Right lobe of liver (tissue), 6 donors: Measurements from ENCODE around the gene BMPR2. TPM values are rescaled to one million over a fixed set of nuclear protein-coding genes. Genes with fewer than 3 reads are reported as not detected.
"Not testable (repeated sequence)": the region's sequence is repeated elsewhere in the genome, so short reads cannot be mapped to it uniquely, and the experiment has no call there.

Experiments used
- ATAC-seq, 4 donors: fragments of 200-7000 bp; cut with Tn5 transposase; one replicate each; pipeline ENCODE4 v1.9.1; 2020; ENCODE audit warnings: mild to moderate bottlenecking in 4 of 4, moderate library complexity in 4 of 4
- DNase-seq, 3 donors: peaks; one replicate each; pipeline ENCODE4 v3.0.0-alpha.2; 2020
- H3K27ac ChIP-seq, 3 donors: fragments of 200-600 bp; one replicate each; pipeline ENCODE4 v1.8.0; 2022
- H3K27me3 ChIP-seq, 2 donors: fragments of 200-600 bp; one replicate each; pipeline ENCODE4 v1.8.0; 2022
- H3K36me3 ChIP-seq, 4 donors: fragments of 200-600 bp; sonication (generic) in 1 of 4; one replicate each; pipeline versions ENCODE4 v1.5.1 to v1.8.0; 2017 to 2022; ENCODE audit warnings: control low read depth in 1 of 4
- H3K4me1 ChIP-seq, 4 donors: fragments of 200-600 bp; sonication (generic) in 1 of 4; one replicate each; pipeline versions ENCODE4 v1.5.1 to v1.8.0; 2017 to 2022; ENCODE audit warnings: control low read depth in 1 of 4
- H3K4me3 ChIP-seq, 3 donors: fragments of 200-600 bp; one replicate each; pipeline ENCODE4 v1.8.0; 2022
- H3K9me3 ChIP-seq, 4 donors: fragments of 200-600 bp; sonication (generic) in 1 of 4; one replicate each; pipeline versions ENCODE4 v1.5.1 to v1.8.0; 2017 to 2022; ENCODE audit warnings: control low read depth in 1 of 4
- POLR2A ChIP-seq: fragments of 450-650 bp; IDR thresholded peaks from one replicate; pipeline ENCODE4 v1.6.1; 2017; ENCODE audit warnings: antibody characterized with exemption, mild to moderate bottlenecking
- WGBS: methylation state at CpG from one replicate; pipeline ENCODE4 v1.1.6; 2018; ENCODE audit warnings: low coverage, low lambda C conversion rate; ENCODE audit not compliant: insufficient coverage; ENCODE audit errors: missing lambda C conversion rate; 5-methylcytosine and 5-hydroxymethylcytosine counted together
- intact Hi-C, 2 donors: fragments of 100-400 bp; cut with DNase I; formaldehyde crosslinking; loops; one replicate each; pipeline versions ENCODE4 v1.11.2 to v1.14.1; 2022
- total RNA-seq, 6 experiments: library from RNA; depleted of rRNA in 2 of 6; stranded (reverse); fragments of >200 nt in 2 of 6; fragmentation: NEBNext Ultra II Directional in 3 of 6; extraction: Animal tissue kit (Norgen Biotek cat#: 25700) in 3 of 6; gene quantifications; one replicate each; pipeline versions ENCODE4 v1.1.0 to v1.2.4, GENCODE V29; 2016 to 2023
- TF ChIP-seq, protein P1 (sequence below), 4 donors: fragments of 200-600 bp in 3 of 4; fragments of 450-650 bp in 1 of 4; IDR thresholded peaks; one replicate each; pipeline versions ENCODE4 v1.5.1 to v1.8.0; 2016 to 2022; ENCODE audit warnings: antibody characterized with exemption in 4 of 4, mild to moderate bottlenecking in 2 of 4
- donor health status: DM: no; HTN: yes; CAD: no.
- donor health status: DM: no; HTN: no; CAD: no.
- donor health status: DM: no; HTN: no; CAD: no.
- donor health status: DM: no; HTN: yes; CAD: no.
- donor health status: DM: no; HTN: yes; CAD: no.

Gene BMPR2
- total RNA-seq, 6 experiments from 2014 or later, result 14.6 to 25.2 (median 18.7) TPM

- H3K4me3 ChIP-seq, H3K27me3 ChIP-seq, ATAC-seq, intact Hi-C loops, H3K4me1 ChIP-seq, DNase-seq, H3K27ac ChIP-seq, H3K9me3 ChIP-seq, H3K36me3 ChIP-seq: not testable (repeated sequence)
- WGBS, result no CpG with 5 or more reads among the region's 21 CpGs
These were observed 127.1 kb downstream of the BMPR2 start for GRCh38 chr2:202503276-202503675.

DNA sequence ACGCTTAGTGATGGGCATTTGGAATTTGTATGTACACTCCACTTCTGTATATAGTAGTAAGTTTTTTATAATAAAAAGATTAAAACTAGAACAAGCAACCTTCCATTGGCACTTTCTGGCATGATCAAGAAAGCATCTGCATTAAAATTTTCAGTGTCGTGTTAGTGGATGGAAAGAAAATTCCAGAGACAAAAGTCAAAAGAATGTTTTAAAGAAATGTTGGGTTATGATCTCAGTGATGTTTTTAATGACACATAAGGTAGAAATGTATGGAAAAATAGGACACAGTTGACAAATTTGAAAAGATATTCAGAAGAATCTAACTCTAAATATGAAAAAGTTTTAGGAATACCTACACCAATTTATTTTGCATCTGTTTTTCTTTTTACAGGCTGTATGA, 132.6 kb downstream of the BMPR2 start:
- no peak for DNase-seq
- no peak for ATAC-seq
- H3K27ac ChIP-seq, result no peak overlapping the region
- no peak for TF ChIP-seq POLR2A
- TF ChIP-seq, protein P1, sequence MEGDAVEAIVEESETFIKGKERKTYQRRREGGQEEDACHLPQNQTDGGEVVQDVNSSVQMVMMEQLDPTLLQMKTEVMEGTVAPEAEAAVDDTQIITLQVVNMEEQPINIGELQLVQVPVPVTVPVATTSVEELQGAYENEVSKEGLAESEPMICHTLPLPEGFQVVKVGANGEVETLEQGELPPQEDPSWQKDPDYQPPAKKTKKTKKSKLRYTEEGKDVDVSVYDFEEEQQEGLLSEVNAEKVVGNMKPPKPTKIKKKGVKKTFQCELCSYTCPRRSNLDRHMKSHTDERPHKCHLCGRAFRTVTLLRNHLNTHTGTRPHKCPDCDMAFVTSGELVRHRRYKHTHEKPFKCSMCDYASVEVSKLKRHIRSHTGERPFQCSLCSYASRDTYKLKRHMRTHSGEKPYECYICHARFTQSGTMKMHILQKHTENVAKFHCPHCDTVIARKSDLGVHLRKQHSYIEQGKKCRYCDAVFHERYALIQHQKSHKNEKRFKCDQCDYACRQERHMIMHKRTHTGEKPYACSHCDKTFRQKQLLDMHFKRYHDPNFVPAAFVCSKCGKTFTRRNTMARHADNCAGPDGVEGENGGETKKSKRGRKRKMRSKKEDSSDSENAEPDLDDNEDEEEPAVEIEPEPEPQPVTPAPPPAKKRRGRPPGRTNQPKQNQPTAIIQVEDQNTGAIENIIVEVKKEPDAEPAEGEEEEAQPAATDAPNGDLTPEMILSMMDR (IDR thresholded peaks at IDR 0.05), result no peak
- no peaks in the 10 kb centered on the region for H3K9me3 ChIP-seq
- H3K4me3 ChIP-seq, result no peak overlapping the region
- WGBS, result 77% methylated on average over 2 of the region's 2 CpGs
- no peaks in the 10 kb centered on the region for H3K27me3 ChIP-seq
- intact Hi-C loops, result no loop called here
- peaks cover 0 to 14% (median 0%) of the 10 kb centered on the region in 4 donors for H3K4me1 ChIP-seq
- no peaks in the 10 kb centered on the region for H3K36me3 ChIP-seq

DNA sequence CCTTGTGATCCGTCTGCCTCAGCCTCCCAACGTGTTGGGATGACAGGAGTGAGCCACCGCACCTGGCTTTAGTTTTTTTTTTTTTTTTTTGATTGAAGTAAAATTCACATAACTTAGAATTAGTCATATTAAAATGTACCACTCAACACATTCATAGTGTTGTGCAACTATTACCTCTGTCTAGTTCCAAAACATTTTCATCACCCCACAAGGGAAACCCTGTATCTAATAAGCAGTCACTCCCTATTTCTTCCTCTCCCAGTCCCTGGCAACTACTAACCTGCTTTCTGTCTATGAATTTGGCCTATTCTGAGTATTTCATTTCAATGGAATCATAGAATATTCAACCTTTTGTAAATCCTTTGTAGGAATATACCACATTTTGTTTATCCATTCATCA, 134.8 kb downstream of the BMPR2 start:
- H3K27me3 ChIP-seq, result no peaks in the 10 kb centered on the region
- no peak for DNase-seq
- peaks cover 0 to 14% (median 0%) of the 10 kb centered on the region in 4 donors for H3K4me1 ChIP-seq
- 90% methylated on average over 3 of the region's 3 CpGs for WGBS
- H3K27ac ChIP-seq, result no peak overlapping the region
- H3K9me3 ChIP-seq, result no peaks in the 10 kb centered on the region
- TF ChIP-seq POLR2A, result no peak
- TF ChIP-seq, protein P1 (IDR thresholded peaks at IDR 0.05), result no peak
- peaks cover 0 to 6% (median 0%) of the 10 kb centered on the region in 4 donors for H3K36me3 ChIP-seq
- no peak for ATAC-seq
- intact Hi-C loops, result no loop called here
- no peak overlapping the region for H3K4me3 ChIP-seq

DNA sequence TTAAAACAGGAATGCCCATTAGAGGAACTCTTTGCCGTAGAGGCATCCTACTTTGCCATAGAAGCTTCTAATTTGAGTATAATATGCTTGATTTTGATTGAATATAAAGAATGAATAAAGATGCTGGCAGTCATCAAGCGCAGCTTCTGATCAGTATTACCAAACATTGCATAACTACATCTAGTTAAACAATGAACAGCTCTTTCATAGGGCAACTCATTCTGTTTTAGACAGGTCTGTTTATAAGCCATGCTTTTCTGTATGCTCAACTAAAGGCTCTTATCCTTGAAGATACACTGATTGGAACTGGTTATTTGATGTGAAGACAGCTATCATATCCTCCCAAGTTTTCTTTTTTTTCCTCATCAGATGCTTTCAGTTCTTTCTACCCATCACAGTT, 136.0 kb downstream of the BMPR2 start:
- Histone ChIP-seq H3K27ac (no peak overlapping the region), H3K4me1 (peaks cover 0 to 14% (median 0%) of the 10 kb centered on the region in 4 donors), H3K4me3 (no peak overlapping the region), H3K9me3 (no peaks in the 10 kb centered on the region), H3K27me3 (no peaks in the 10 kb centered on the region), H3K36me3 (peaks cover 0 to 6% (median 0%) of the 10 kb centered on the region in 4 donors)
- DNase-seq, result no peak
- WGBS, result 48% methylated on average over 2 of the region's 2 CpGs
- intact Hi-C loops, result no loop called here
- ATAC-seq, result peak; percentile 88 to 95 (median 92)
- TF ChIP-seq POLR2A, result no peak
- TF ChIP-seq, protein P1 (IDR thresholded peaks at IDR 0.05), result no peak

DNA sequence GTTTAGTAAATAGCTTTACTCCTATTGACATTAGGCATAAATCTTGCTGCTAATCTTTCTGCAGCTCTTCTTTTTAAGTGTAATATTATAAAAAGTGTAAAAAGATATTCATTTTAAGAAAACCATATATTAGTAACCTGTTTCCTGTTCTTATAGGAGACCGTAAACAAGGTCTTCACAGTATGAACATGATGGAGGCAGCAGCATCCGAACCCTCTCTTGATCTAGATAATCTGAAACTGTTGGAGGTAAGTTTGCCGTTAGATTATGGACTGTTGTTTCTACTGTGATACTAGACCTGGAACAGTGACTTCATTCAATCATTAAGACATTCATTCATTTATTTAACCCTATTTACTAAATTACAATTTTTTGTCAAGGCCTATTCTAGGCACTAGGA, 138.6 kb downstream of the BMPR2 start:
- 95% methylated on average over 3 of the region's 3 CpGs for WGBS
- H3K9me3 ChIP-seq, result no peaks in the 10 kb centered on the region
- TF ChIP-seq, protein P1 (IDR thresholded peaks at IDR 0.05), result no peak
- H3K27ac ChIP-seq, result no peak overlapping the region
- DNase-seq (no peak), ATAC-seq (no peak)
- H3K27me3 ChIP-seq, result no peaks in the 10 kb centered on the region
- H3K4me1 ChIP-seq, result peaks cover 0 to 14% (median 0%) of the 10 kb centered on the region in 4 donors
- peaks cover 0 to 11% (median 6%) of the 10 kb centered on the region in 4 donors for H3K36me3 ChIP-seq
- no peak overlapping the region for H3K4me3 ChIP-seq
- intact Hi-C loops, result no loop called here
